ENCODE results near the gene IFT88. TPM values are rescaled to one million over a fixed set of nuclear protein-coding genes. Genes with fewer than 3 reads are reported as not detected.

IFT88 gene
- total RNA-seq, 1 experiment from 2014 or later, result 12.1 TPM

GRCh38 chr13:20573186-20573585, 6.2 kb downstream of the IFT88 start:
- POLR2A ChIA-PET, result no interaction called here
- BruUV-seq (replicated peaks), result no TSS peak
- H3K36me3 Mint-ChIP-seq (ENCODE audit: insufficient read depth, unreplicated experiment), result peaks cover 9% of the 10 kb centered on the region

DNA sequence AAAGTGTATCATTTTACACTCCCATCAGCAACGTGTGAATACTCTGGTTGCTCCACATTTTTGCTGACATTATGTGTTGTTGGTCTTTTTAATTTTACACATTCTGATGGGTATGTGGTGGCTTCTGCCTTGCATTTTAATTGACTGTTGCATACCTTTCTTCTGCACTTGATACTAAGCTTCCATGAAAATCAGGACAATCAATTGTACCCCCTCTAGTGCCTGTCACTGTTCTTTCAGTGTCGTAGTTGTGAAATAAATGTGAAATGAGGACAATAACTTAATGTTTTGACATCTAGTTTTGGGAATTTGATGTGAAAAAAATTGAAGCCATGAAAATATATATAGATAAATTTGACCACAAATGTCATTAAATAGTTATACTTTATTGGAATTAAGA, 6.7 kb downstream of the IFT88 start:
- no peak overlapping the region for H3K4me3 ChIP-seq (ENCODE audit: low read depth, low read length)
- ChIA-PET POLR2A (no interaction called here), CTCF (no interaction called here)
- H3K4me1 ChIP-seq, result no peaks in the 10 kb centered on the region
- no peaks in the 10 kb centered on the region for H3K27me3 ChIP-seq (replicated peaks; ENCODE audit: control insufficient read depth, insufficient read depth, low read length)
- intact Hi-C loops (cut with micrococcal nuclease; ENCODE audit: unreplicated experiment), result no loop called here
- no peak for DNase-seq
- Mint-ChIP-seq H3K4me1 (ENCODE audit: low read depth, unreplicated experiment) (no peaks in the 10 kb centered on the region), H3K27ac (ENCODE audit: unreplicated experiment) (no peak overlapping the region), H3K36me3 (ENCODE audit: insufficient read depth, unreplicated experiment) (peaks cover 13% of the 10 kb centered on the region), H3K27me3 (ENCODE audit: insufficient read depth, unreplicated experiment) (no peaks in the 10 kb centered on the region), H3K9me3 (ENCODE audit: unreplicated experiment) (peaks cover 12% of the 10 kb centered on the region), H3K4me3 (ENCODE audit: unreplicated experiment) (no peak overlapping the region)
- BruUV-seq (replicated peaks), result no TSS peak
- H3K36me3 ChIP-seq (ENCODE audit: control insufficient read depth, insufficient read depth, low read length), result no peaks in the 10 kb centered on the region
- TF ChIP-seq CTCF (IDR thresholded peaks at IDR 0.05; ENCODE audit: insufficient read depth in 1 of 2, low read depth in 1 of 2, low read length in 1 of 2, severe bottlenecking in 1 of 2, unreplicated experiment in 1 of 2), result no peak
- H3K9me3 ChIP-seq, result 0 out of 2 replicates have a peak, but pooled peaks cover 6% of the 10 kb centered on the region

More at GRCh38 chr13:20573186-20573585, 6.2 kb downstream of the IFT88 start:
- H3K27me3 ChIP-seq (replicated peaks; ENCODE audit: control insufficient read depth, insufficient read depth, low read length), result no peaks in the 10 kb centered on the region
- H3K4me1 Mint-ChIP-seq (ENCODE audit: low read depth, unreplicated experiment), result no peaks in the 10 kb centered on the region
- peaks cover 8% of the 10 kb centered on the region for H3K9me3 Mint-ChIP-seq (ENCODE audit: unreplicated experiment)
- no peaks in the 10 kb centered on the region for H3K27me3 Mint-ChIP-seq (ENCODE audit: insufficient read depth, unreplicated experiment)
- H3K4me3 Mint-ChIP-seq (ENCODE audit: unreplicated experiment), result no peak overlapping the region
- no peak overlapping the region for H3K4me3 ChIP-seq (ENCODE audit: low read depth, low read length)
- DNase-seq, result no peak
- H3K4me1 ChIP-seq, result no peaks in the 10 kb centered on the region
- H3K36me3 ChIP-seq (ENCODE audit: control insufficient read depth, insufficient read depth, low read length), result no peaks in the 10 kb centered on the region
- H3K9me3 ChIP-seq, result 0 out of 2 replicates have a peak, but pooled peaks cover 6% of the 10 kb centered on the region
- TF ChIP-seq CTCF (IDR thresholded peaks at IDR 0.05; ENCODE audit: insufficient read depth in 1 of 2, low read depth in 1 of 2, low read length in 1 of 2, severe bottlenecking in 1 of 2, unreplicated experiment in 1 of 2), result no peak
- no peak overlapping the region for H3K27ac Mint-ChIP-seq (ENCODE audit: unreplicated experiment)
- intact Hi-C loops (cut with micrococcal nuclease; ENCODE audit: unreplicated experiment), result no loop called here
- CTCF ChIA-PET, result no interaction called here

- H3K9me3 ChIP-seq, result peaks cover 12% of the 10 kb centered on the region
- Mint-ChIP-seq H3K27me3 (ENCODE audit: insufficient read depth, unreplicated experiment) (no peaks in the 10 kb centered on the region), H3K4me1 (ENCODE audit: low read depth, unreplicated experiment) (no peaks in the 10 kb centered on the region), H3K9me3 (ENCODE audit: unreplicated experiment) (peaks cover 32% of the 10 kb centered on the region), H3K36me3 (ENCODE audit: insufficient read depth, unreplicated experiment) (peaks cover 25% of the 10 kb centered on the region), H3K27ac (ENCODE audit: unreplicated experiment) (no peak overlapping the region), H3K4me3 (ENCODE audit: unreplicated experiment) (no peak overlapping the region)
- TF ChIP-seq CTCF (IDR thresholded peaks at IDR 0.05; ENCODE audit: insufficient read depth in 1 of 2, low read depth in 1 of 2, low read length in 1 of 2, severe bottlenecking in 1 of 2, unreplicated experiment in 1 of 2), result no peak
- DNase-seq, result no peak
- no TSS peak for BruUV-seq (replicated peaks)
- POLR2A ChIA-PET, result no interaction called here
- no peaks in the 10 kb centered on the region for H3K36me3 ChIP-seq (ENCODE audit: control insufficient read depth, insufficient read depth, low read length)
- CTCF ChIA-PET, result no interaction called here
- no peak overlapping the region for H3K4me3 ChIP-seq (ENCODE audit: low read depth, low read length)
- intact Hi-C loops (cut with micrococcal nuclease; ENCODE audit: unreplicated experiment), result no loop called here
- H3K27me3 ChIP-seq (replicated peaks; ENCODE audit: control insufficient read depth, insufficient read depth, low read length), result no peaks in the 10 kb centered on the region
- no peaks in the 10 kb centered on the region for H3K4me1 ChIP-seq
These were observed 12.2 kb downstream of the IFT88 start for GRCh38 chr13:20579191-20579590.

Measured in Caco-2 (cell line).